ENCODE data around the gene GNPTG.
"Not testable (repeated sequence)": the region's sequence is repeated elsewhere in the genome, so short reads cannot be mapped to it uniquely, and the experiment has no call there.

Gene GNPTG

GRCh38 chr16:1320658-1321240 is 31.0 kb upstream of the GNPTG start:
- Histone ChIP-seq H3K4me1 (ENCODE audit: insufficient read depth, low read length) (no peaks in the 10 kb centered on the region), H3K27me3 (ENCODE audit: insufficient read depth, low read length) (no peaks in the 10 kb centered on the region), H3K36me3 (ENCODE audit: insufficient read depth, low read length) (peaks cover 92% of the 10 kb centered on the region), H3K27ac (ENCODE audit: low read depth, low read length) (no peak overlapping the region), H3K9me3 (ENCODE audit: insufficient read depth, low read depth, low read length) (no peaks in the 10 kb centered on the region), H3K4me3 (ENCODE audit: low read length) (no peak overlapping the region), H3K9ac (ENCODE audit: low read depth, low read length) (no peak overlapping the region)
- 92% methylated on average over 21 of the region's 22 CpGs for WGBS

DNA sequence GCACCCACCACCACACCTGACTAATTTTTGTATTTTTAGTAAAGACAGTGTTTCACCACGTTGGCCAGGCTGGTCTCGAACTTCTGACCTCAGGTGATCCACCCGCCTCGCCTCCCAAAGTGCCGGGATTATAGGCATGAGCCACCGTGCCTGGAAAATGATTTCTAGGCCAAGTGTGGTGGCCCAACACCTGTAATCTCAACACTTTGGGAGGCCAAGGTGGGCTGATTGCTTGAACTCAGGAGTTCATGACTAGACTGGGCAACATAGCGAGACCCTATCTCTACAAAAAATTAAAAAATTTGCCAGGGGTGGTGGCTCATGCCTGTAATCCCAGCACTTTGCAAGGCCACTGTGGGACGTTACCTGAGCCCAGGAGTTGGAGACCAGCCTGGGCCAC is 29.3 kb upstream of the GNPTG start:
- H3K9me3 ChIP-seq (ENCODE audit: insufficient read depth, low read depth, low read length): no peaks in the 10 kb centered on the region
- no peak overlapping the region for H3K27ac ChIP-seq (ENCODE audit: low read depth, low read length)
- H3K9ac ChIP-seq (ENCODE audit: low read depth, low read length): no peak overlapping the region
- peaks cover 75% of the 10 kb centered on the region for H3K36me3 ChIP-seq (ENCODE audit: insufficient read depth, low read length)
- H3K4me3 ChIP-seq (ENCODE audit: low read length): no peak overlapping the region
- H3K4me1 ChIP-seq (ENCODE audit: insufficient read depth, low read length): no peaks in the 10 kb centered on the region
- WGBS: 97% methylated on average over 8 of the region's 8 CpGs
- no peaks in the 10 kb centered on the region for H3K27me3 ChIP-seq (ENCODE audit: insufficient read depth, low read length)

DNA sequence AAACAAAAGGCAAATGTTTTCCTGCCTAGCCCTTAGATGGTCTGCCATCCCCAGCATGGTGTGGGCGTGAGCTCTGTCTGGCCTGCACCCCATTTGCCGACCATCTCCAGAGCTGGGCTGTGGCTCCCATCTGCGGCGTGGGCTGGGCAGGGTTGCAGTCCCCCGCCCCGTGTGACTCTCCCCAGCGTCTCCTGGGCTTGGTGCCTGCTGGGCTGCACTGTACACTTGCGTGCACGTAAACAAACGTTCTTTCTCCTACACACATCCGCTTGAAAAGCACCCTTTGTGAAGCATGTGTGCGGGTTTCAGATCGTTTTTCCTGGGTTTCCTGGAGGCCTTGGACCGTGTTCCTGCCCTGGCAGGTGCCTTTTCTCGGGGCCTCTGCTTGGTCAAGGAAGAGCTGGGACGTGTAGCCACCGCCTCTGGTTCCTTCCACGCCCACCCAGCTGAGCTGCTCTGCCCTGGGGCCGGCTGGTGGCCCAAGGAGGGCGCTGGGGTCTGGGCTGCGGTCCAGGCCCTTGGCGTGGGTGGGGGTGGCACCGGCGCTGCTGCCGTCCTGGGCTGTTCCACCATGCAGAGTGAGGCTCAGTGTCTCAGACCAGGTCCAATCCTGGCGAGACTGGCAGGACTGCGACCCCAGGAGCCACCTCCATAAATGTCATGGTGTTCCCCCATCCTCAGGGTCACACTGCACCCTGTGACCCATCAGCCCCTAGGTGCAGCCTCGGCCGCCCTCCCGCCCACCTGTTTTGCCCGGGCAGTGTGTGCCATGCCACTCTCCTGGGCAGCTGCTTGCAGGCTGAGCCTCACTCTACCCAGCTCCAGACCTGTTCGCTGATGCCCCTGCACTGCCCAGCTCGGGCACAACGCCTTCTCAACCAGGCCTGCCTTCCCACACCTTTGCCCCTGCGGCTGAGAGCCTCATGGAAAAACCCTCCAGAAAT is 28.2 kb upstream of the GNPTG start:
- Histone ChIP-seq H3K9ac (ENCODE audit: low read depth, low read length) (no peak overlapping the region), H3K27ac (ENCODE audit: low read depth, low read length) (no peak overlapping the region), H3K4me1 (ENCODE audit: insufficient read depth, low read length) (no peaks in the 10 kb centered on the region), H3K4me3 (ENCODE audit: low read length) (no peak overlapping the region), H3K27me3 (ENCODE audit: insufficient read depth, low read length) (no peaks in the 10 kb centered on the region), H3K9me3 (ENCODE audit: insufficient read depth, low read depth, low read length) (no peaks in the 10 kb centered on the region), H3K36me3 (ENCODE audit: insufficient read depth, low read length) (peaks cover 64% of the 10 kb centered on the region)
- WGBS: 95% methylated on average over 35 of the region's 35 CpGs

DNA sequence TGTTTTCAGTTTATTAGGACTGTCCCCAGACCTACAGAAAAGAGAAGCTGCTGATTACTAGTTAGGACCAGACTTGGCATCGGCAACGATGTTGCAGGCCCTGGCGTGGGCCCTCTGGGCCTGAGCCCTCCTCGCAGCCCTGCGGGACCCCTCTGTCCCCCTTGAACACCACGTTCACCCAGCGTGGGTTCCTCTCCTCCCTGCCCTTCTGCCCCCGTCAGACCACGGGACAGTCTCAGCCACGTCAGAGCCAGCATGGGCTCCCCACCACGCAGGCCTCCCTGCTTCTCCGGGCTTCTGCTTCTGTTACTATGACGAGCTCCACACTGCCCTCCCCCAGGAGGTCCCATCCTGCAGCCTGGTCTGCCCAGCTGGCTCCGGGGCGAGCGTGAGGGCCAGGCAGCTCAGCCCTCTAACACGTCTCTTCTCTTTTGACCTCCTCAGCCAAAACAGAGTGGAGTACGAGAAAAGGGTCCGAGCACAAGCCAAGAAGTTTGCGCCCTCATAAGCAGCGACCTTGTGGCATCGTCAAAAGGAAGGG is 27.4 kb upstream of the GNPTG start:
- H3K27me3 ChIP-seq (ENCODE audit: insufficient read depth, low read length): no peaks in the 10 kb centered on the region
- H3K4me1 ChIP-seq (ENCODE audit: insufficient read depth, low read length): no peaks in the 10 kb centered on the region
- H3K36me3 ChIP-seq (ENCODE audit: insufficient read depth, low read length): peaks cover 56% of the 10 kb centered on the region
- H3K27ac ChIP-seq (ENCODE audit: low read depth, low read length): no peak overlapping the region
- WGBS: 88% methylated on average over 22 of the region's 22 CpGs
- no peak overlapping the region for H3K9ac ChIP-seq (ENCODE audit: low read depth, low read length)
- H3K9me3 ChIP-seq (ENCODE audit: insufficient read depth, low read depth, low read length): no peaks in the 10 kb centered on the region
- H3K4me3 ChIP-seq (ENCODE audit: low read length): no peak overlapping the region

- Histone ChIP-seq H3K9ac (ENCODE audit: low read depth, low read length) (no peak overlapping the region), H3K4me3 (ENCODE audit: low read length) (no peak overlapping the region), H3K9me3 (ENCODE audit: insufficient read depth, low read depth, low read length) (no peaks in the 10 kb centered on the region), H3K36me3 (ENCODE audit: insufficient read depth, low read length) (peaks cover 47% of the 10 kb centered on the region), H3K27me3 (ENCODE audit: insufficient read depth, low read length) (no peaks in the 10 kb centered on the region), H3K27ac (ENCODE audit: low read depth, low read length) (no peak overlapping the region), H3K4me1 (ENCODE audit: insufficient read depth, low read length) (no peaks in the 10 kb centered on the region)
- WGBS: 91% methylated on average over 15 of the region's 15 CpGs
These were observed 26.5 kb upstream of the GNPTG start for GRCh38 chr16:1325261-1325660.

- peaks cover 41% of the 10 kb centered on the region for H3K36me3 ChIP-seq (ENCODE audit: insufficient read depth, low read length)
- H3K27me3 ChIP-seq (ENCODE audit: insufficient read depth, low read length): no peaks in the 10 kb centered on the region
- no peaks in the 10 kb centered on the region for H3K9me3 ChIP-seq (ENCODE audit: insufficient read depth, low read depth, low read length)
- peak overlapping the region; percentile 41; the same call in 1 of the 2 replicates for H3K27ac ChIP-seq (ENCODE audit: low read depth, low read length)
- no peak overlapping the region for H3K4me3 ChIP-seq (ENCODE audit: low read length)
- 85% methylated on average over 20 of the region's 20 CpGs for WGBS
- no peaks in the 10 kb centered on the region for H3K4me1 ChIP-seq (ENCODE audit: insufficient read depth, low read length)
- no peak overlapping the region for H3K9ac ChIP-seq (ENCODE audit: low read depth, low read length)
These were observed 25.9 kb upstream of the GNPTG start for GRCh38 chr16:1325673-1326371.

DNA sequence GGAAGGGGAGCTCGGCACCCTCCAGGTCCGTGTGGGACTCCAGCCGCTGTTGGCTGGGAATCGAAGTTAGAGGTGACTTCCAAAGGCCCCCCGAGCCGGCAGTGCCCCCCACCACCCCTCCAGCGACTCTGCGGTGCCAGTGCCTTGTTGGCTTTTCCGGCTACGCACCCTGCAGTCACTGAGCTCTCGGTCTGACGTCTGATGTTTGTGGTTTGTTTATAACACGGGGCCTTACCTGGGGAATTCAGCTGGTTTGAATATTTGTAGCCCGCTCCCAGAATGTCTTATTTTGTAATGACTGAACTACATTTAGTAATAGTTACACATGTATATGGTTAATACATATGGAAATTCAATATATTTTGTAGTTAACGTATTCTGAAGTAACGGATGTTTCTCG is 25.3 kb upstream of the GNPTG start:
- Histone ChIP-seq H3K27me3 (ENCODE audit: insufficient read depth, low read length) (no peaks in the 10 kb centered on the region; the same call in 1 of the 2 replicates), H3K4me3 (ENCODE audit: low read length) (no peak overlapping the region), H3K27ac (ENCODE audit: low read depth, low read length) (no peak overlapping the region; the same call in 1 of the 2 replicates), H3K9ac (ENCODE audit: low read depth, low read length) (no peak overlapping the region), H3K4me1 (ENCODE audit: insufficient read depth, low read length) (no peaks in the 10 kb centered on the region), H3K9me3 (ENCODE audit: insufficient read depth, low read depth, low read length) (no peaks in the 10 kb centered on the region), H3K36me3 (ENCODE audit: insufficient read depth, low read length) (peaks cover 35% of the 10 kb centered on the region)
- WGBS: 84% methylated on average over 16 of the region's 17 CpGs

DNA sequence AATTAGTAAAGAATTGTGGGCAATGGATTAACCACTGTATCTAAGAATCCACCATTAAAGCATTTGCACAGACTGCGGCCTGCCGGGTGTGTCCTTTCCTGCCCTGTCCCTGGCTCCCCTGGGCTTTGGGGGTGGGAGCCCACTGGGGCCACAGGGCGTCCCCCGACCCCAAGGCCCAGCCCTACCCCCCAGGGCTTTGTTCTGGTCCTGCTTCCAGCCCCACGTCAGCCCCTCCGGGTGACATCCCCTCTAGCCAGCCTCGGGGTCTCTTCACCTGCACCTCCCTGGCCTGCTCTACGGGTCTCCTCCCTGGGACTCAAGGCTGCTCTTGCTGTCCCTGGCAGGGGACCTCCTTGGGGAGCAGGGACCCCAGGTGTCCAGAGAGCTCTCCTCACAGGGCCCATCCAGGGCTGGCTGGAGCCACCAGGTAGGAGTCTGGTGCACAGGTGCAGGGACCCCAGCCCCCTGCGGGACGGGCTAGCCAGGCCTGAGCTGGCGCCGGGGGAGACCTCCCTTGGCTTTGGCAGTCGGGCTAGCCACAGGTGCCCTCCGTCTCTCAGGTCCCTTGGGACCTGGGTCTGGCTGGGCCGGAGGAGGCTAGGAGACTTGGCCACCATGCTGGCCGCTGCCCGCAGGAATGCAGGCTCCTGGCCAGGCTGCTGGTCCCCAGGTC is 24.6 kb upstream of the GNPTG start:
- 86% methylated on average over 17 of the region's 17 CpGs for WGBS
- H3K4me3 ChIP-seq (ENCODE audit: low read length): no peak overlapping the region
- no peaks in the 10 kb centered on the region for H3K9me3 ChIP-seq (ENCODE audit: insufficient read depth, low read depth, low read length)
- no peak overlapping the region; the same call in 1 of the 2 replicates for H3K27ac ChIP-seq (ENCODE audit: low read depth, low read length)
- peaks cover 6% of the 10 kb centered on the region for H3K27me3 ChIP-seq (ENCODE audit: insufficient read depth, low read length)
- H3K4me1 ChIP-seq (ENCODE audit: insufficient read depth, low read length): peaks cover 3% of the 10 kb centered on the region; the same call in 1 of the 2 replicates
- peaks cover 29% of the 10 kb centered on the region for H3K36me3 ChIP-seq (ENCODE audit: insufficient read depth, low read length)
- no peak overlapping the region for H3K9ac ChIP-seq (ENCODE audit: low read depth, low read length)

- Histone ChIP-seq H3K27ac (ENCODE audit: low read depth, low read length) (no peak overlapping the region; the same call in 1 of the 2 replicates), H3K9me3 (ENCODE audit: insufficient read depth, low read depth, low read length) (no peaks in the 10 kb centered on the region), H3K36me3 (ENCODE audit: insufficient read depth, low read length) (peaks cover 25% of the 10 kb centered on the region), H3K4me1 (ENCODE audit: insufficient read depth, low read length) (peaks cover 6% of the 10 kb centered on the region; the same call in 1 of the 2 replicates), H3K4me3 (ENCODE audit: low read length) (no peak overlapping the region), H3K27me3 (ENCODE audit: insufficient read depth, low read length) (peaks cover 11% of the 10 kb centered on the region), H3K9ac (ENCODE audit: low read depth, low read length) (no peak overlapping the region)
- 72% methylated on average over 5 of the region's 5 CpGs for WGBS
These were observed 24.1 kb upstream of the GNPTG start for GRCh38 chr16:1327619-1327947.

DNA sequence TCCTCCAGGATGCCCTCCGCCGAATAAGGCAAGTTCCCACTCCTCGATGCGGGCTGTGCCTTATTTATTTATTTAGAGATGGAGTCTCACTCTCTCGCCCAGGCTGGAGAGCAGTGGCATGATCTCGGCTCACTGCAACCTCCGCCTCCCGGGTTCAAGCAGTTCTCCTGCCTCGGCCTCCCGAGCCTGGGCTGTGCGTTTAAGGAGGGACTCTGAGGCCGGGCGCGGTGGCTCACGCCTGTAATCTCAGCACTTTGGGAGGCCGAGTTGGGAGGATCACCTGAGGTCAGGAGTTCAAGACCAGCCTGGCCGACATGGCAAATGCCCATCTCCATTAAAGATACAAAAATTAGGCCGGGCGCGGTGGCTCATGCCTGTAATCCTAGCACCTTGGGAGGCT is 23.6 kb upstream of the GNPTG start:
- peaks cover 17% of the 10 kb centered on the region for H3K27me3 ChIP-seq (ENCODE audit: insufficient read depth, low read length)
- WGBS: 93% methylated on average over 20 of the region's 20 CpGs
- H3K4me3 ChIP-seq (ENCODE audit: low read length); H3K9ac ChIP-seq (ENCODE audit: low read depth, low read length); H3K4me1 ChIP-seq (ENCODE audit: insufficient read depth, low read length); H3K9me3 ChIP-seq (ENCODE audit: insufficient read depth, low read depth, low read length); H3K27ac ChIP-seq (ENCODE audit: low read depth, low read length): not testable (repeated sequence)
- H3K36me3 ChIP-seq (ENCODE audit: insufficient read depth, low read length): peaks cover 23% of the 10 kb centered on the region
